ENCODE data around the gene MASP1. TPM values are rescaled to one million over a fixed set of nuclear protein-coding genes. Genes with fewer than 3 reads are reported as not detected.
A peak's percentile ranks its signal among the peaks of the same experiment; 100 is the strongest.

Gene MASP1
- total and polyA plus RNA-seq, 11 donors = 84.1 to 245 (median 154) TPM

DNA sequence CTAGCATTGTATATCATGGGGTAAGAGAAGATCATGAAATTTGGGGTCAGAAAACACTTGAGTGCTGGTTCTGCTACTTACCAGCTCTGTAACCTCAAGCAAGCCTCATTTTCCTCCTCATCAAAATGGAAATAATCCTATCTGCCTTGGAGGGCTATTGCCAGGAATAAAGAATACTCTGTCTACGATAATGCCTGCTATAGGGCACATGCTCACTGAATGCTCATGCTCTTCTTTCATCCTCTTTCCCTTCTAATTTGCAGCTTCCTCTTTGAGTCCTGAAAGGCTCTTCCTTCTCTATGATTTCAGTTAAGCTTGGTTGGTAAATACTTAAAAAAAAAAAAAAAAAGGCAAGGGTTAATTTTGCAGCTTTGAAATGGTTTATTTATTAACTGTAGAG is 81.4 kb downstream of the MASP1 start:
- Histone ChIP-seq H3K27me3 (no peaks in the 10 kb centered on the region), H3K36me3 (no peaks in the 10 kb centered on the region), H3K27ac (peak overlapping the region in 5 of 12 donors; percentile 21 to 63 (median 36)), H3K9me3 (no peaks in the 10 kb centered on the region), H3K4me1 (peaks cover 0 to 49% (median 18%) of the 10 kb centered on the region in 12 donors), H3K4me3 (no peak overlapping the region)
- 67 to 83% (median 76%) methylated on average over 1 of the region's 1 CpG for WGBS, 4 donors
- DNase-seq (no peak), ATAC-seq (no peak)
- no peak for TF ChIP-seq POLR2A (IDR thresholded peaks at IDR 0.05)
- TF ChIP-seq, protein P1, sequence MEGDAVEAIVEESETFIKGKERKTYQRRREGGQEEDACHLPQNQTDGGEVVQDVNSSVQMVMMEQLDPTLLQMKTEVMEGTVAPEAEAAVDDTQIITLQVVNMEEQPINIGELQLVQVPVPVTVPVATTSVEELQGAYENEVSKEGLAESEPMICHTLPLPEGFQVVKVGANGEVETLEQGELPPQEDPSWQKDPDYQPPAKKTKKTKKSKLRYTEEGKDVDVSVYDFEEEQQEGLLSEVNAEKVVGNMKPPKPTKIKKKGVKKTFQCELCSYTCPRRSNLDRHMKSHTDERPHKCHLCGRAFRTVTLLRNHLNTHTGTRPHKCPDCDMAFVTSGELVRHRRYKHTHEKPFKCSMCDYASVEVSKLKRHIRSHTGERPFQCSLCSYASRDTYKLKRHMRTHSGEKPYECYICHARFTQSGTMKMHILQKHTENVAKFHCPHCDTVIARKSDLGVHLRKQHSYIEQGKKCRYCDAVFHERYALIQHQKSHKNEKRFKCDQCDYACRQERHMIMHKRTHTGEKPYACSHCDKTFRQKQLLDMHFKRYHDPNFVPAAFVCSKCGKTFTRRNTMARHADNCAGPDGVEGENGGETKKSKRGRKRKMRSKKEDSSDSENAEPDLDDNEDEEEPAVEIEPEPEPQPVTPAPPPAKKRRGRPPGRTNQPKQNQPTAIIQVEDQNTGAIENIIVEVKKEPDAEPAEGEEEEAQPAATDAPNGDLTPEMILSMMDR (IDR thresholded peaks at IDR 0.05) = no peak
- intact Hi-C loops (cut with DNase I) = loop anchor here in 1 of 10 donors (10.0 kb wide), 1 partner anchor 495 kb away; the partner anchor contains the start of gene RTP2

DNA sequence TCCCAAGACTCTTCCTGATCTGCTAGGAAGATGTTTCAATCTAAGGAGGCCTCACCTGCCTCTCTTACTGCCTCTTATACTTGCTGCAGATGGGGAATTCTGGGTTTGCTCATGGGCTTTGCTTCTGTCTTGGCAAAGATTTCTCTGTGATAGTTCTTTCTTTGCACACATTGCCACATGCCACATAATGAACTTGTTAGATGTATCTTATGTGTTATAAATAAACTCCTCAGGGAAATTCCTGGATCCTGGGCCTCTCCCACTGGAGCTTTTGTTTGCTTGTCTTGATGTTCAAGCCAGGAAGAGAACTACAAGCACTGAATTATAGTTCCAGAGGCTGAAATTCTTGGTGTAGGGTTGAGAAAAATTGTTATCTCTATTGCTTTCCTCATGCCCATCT is 82.0 kb downstream of the MASP1 start:
- intact Hi-C loops (cut with DNase I) = no loop called here
- H3K27ac ChIP-seq = peak overlapping the region in 3 of 12 donors; percentile 21 to 63 (median 39)
- DNase-seq (no peak), ATAC-seq (no peak)
- H3K4me3 ChIP-seq = no peak overlapping the region
- no peaks in the 10 kb centered on the region for H3K9me3 ChIP-seq
- H3K27me3 ChIP-seq = no peaks in the 10 kb centered on the region
- peaks cover 0 to 49% (median 18%) of the 10 kb centered on the region in 12 donors for H3K4me1 ChIP-seq
- no peak for TF ChIP-seq POLR2A (IDR thresholded peaks at IDR 0.05)
- TF ChIP-seq, protein P1 (IDR thresholded peaks at IDR 0.05) = no peak
- no peaks in the 10 kb centered on the region for H3K36me3 ChIP-seq

DNA sequence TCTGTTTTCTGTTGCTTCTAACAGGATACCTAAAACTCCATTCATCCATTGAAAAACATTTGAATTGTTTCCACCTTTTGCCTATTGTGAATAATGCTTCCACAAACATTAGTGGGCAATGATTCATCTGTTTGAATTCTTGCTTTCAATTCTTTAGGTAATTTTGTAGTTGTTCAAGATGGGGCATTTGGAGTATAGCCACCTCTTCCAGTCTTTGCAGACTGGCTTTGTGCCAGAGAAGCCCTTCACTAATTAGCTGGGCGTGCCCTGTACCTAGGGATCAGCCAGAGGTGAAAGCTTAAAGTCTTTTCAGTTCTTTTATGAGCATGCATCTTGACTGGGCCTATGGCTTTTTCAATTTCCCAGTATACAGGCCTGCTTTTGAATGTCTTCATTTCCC is 83.4 kb downstream of the MASP1 start:
- peaks cover 0 to 46% (median 18%) of the 10 kb centered on the region in 12 donors for H3K4me1 ChIP-seq

DNA sequence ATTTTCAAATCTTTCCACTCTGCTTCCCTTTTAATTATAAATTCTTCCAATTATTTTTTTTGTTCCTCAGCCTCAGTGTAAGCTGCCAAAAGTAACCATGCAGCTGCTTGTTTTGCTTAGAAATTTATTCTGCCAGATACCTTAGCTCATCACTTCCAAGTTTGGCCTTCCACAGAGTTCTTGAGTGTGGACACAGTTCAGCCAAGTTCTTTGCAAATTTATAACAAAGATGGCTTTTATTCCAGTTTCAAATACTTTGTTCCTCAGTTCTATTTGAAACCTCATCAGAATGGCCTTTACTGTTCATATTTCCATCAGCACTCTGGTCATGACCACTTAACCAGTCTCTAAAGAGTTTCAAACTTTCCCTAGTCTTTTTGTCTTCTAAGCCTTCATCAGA is 83.9 kb downstream of the MASP1 start:
- ATAC-seq (peak in 1 of 4 donors; percentile 48), DNase-seq (no peak)
- Histone ChIP-seq H3K27me3 (no peaks in the 10 kb centered on the region), H3K4me1 (peaks cover 0 to 44% (median 18%) of the 10 kb centered on the region in 12 donors), H3K27ac (peak overlapping the region in 4 of 12 donors; percentile 39 to 63 (median 60)), H3K36me3 (no peaks in the 10 kb centered on the region), H3K9me3 (no peaks in the 10 kb centered on the region), H3K4me3 (no peak overlapping the region)
- TF ChIP-seq POLR2A (IDR thresholded peaks at IDR 0.05) = no peak
- TF ChIP-seq, protein P1 (IDR thresholded peaks at IDR 0.05) = no peak
- intact Hi-C loops (cut with DNase I) = no loop called here

More for the DNA sequence above, 83.4 kb downstream of the MASP1 start:
- Histone ChIP-seq H3K36me3 (no peaks in the 10 kb centered on the region), H3K27ac (peak overlapping the region in 4 of 12 donors; percentile 12 to 63 (median 60)), H3K9me3 (no peaks in the 10 kb centered on the region), H3K27me3 (no peaks in the 10 kb centered on the region), H3K4me3 (no peak overlapping the region)
- ATAC-seq = no peak
- intact Hi-C loops (cut with DNase I) = no loop called here
- 58 to 84% (median 78%) methylated on average over 1 of the region's 1 CpG for WGBS, 4 donors
- DNase-seq = no peak
- TF ChIP-seq, protein P1 (IDR thresholded peaks at IDR 0.05) = no peak
- no peak for TF ChIP-seq POLR2A (IDR thresholded peaks at IDR 0.05)
